H1 (cell line): ENCODE data around the gene AIRE. TPM values are rescaled to one million over a fixed set of nuclear protein-coding genes. Genes with fewer than 3 reads are reported as not detected.

Experiments
- CTCF ChIA-PET: fragments of 300-600 bp; sonication (Branson Sonifier 250); formaldehyde crosslinking; loops from one replicate; lab custom pipeline; 2021; ENCODE audit not compliant: partially characterized antibody; lab: Charles Lee
- POLR2A ChIA-PET: fragments of 300-600 bp; sonication (Branson Sonifier 250); formaldehyde crosslinking; loops from one replicate; lab custom pipeline; 2021; ENCODE audit warnings: inconsistent platforms; ENCODE audit not compliant: partially characterized antibody; lab: Charles Lee
- DNase-seq, 2 experiments: peaks; one replicate each; pipeline versions ENCODE4 v3.0.0 to v3.0.0-alpha.2; 2010 to 2022; ENCODE audit warnings: low spot score in 2 of 2, low read depth in 1 of 2, mixed read lengths in 1 of 2
- FAIRE-seq: peaks from 2 replicates; lab custom pipeline; 2011; peaks lifted over from hg19 to GRCh38; lab: Jason Lieb, UNC
- H2AFZ ChIP-seq: 2 replicates; pipeline ENCODE4 v1.8.1; 2012; ENCODE audit warnings: low read length, inconsistent platforms
- H2AK5ac ChIP-seq: 2 replicates; pipeline ENCODE4 v1.6.1; 2013; ENCODE audit warnings: low read depth, low read length
- H2BK120ac ChIP-seq: replicated peaks from 2 replicates; pipeline ENCODE3; 2013; ENCODE audit warnings: low read depth, low read length, inconsistent platforms
- H2BK12ac ChIP-seq: 2 replicates; pipeline ENCODE4 v1.6.1; 2013; ENCODE audit warnings: low read depth, low read length
- H2BK15ac ChIP-seq: 2 replicates; pipeline ENCODE4 v1.6.1; 2013; ENCODE audit warnings: low read length
- H2BK20ac ChIP-seq: 2 replicates; pipeline ENCODE4 v1.6.1; 2013; ENCODE audit warnings: low read length
- H2BK5ac ChIP-seq: 2 replicates; pipeline ENCODE4 v1.6.1; 2013; ENCODE audit warnings: low read depth, low read length
- H3K14ac ChIP-seq: 2 replicates; pipeline ENCODE4 v1.6.1; 2013; ENCODE audit warnings: inconsistent platforms; ENCODE audit not compliant: insufficient read length
- H3K18ac ChIP-seq: 2 replicates; pipeline ENCODE4 v1.6.1; 2013; ENCODE audit warnings: low read length; ENCODE audit errors: extremely low read depth
- H3K23ac ChIP-seq: 2 replicates; pipeline ENCODE4 v1.6.1; 2013; ENCODE audit warnings: inconsistent platforms; ENCODE audit not compliant: insufficient read length
- H3K23me2 ChIP-seq: 2 replicates; pipeline ENCODE4 v1.6.1; 2013; ENCODE audit warnings: low read depth, low read length
- H3K27ac ChIP-seq: 2 replicates; pipeline ENCODE4 v1.6.1; 2011; ENCODE audit warnings: low read depth, low read length, inconsistent platforms
- H3K27me3 ChIP-seq, 4 experiments: replicated peaks in 1 of 4; 1 replicate in 1 of 4; 2 replicates in 3 of 4; pipeline versions ENCODE4 v1.6.1 to v1.8.1; 2011 to 2013; ENCODE audit warnings: low read length in 3 of 4, mild to moderate bottlenecking in 3 of 4, inconsistent platforms in 2 of 4, mixed read lengths in 2 of 4, moderate library complexity in 1 of 4; ENCODE audit not compliant: control insufficient read depth in 3 of 4, insufficient read depth in 3 of 4; ENCODE audit errors: extremely low read depth in 1 of 4
- H3K36me3 ChIP-seq, 4 experiments: 2 replicates each; pipeline versions ENCODE4 v1.6.1 to v1.8.1; 2011 to 2013; ENCODE audit warnings: mild to moderate bottlenecking in 4 of 4, low read length in 3 of 4, moderate library complexity in 2 of 4, control low read depth in 1 of 4, inconsistent platforms in 1 of 4; ENCODE audit not compliant: insufficient read depth in 4 of 4, control insufficient read depth in 2 of 4
- H3K4ac ChIP-seq: replicated peaks from 2 replicates; pipeline ENCODE3; 2013; ENCODE audit warnings: low read length, low read depth, mixed read lengths, inconsistent platforms; ENCODE audit not compliant: insufficient read length
- H3K4me1 ChIP-seq, 4 experiments: replicated peaks in 1 of 4; 1 replicate in 1 of 4; 2 replicates in 3 of 4; pipeline versions ENCODE4 v1.6.1 to v1.8.1; 2011 to 2013; ENCODE audit warnings: low read length in 3 of 4, inconsistent platforms in 2 of 4, mixed read lengths in 1 of 4; ENCODE audit not compliant: insufficient read depth in 4 of 4, control insufficient read depth in 3 of 4
- H3K4me2 ChIP-seq, 2 experiments: 2 replicates each; pipeline versions ENCODE4 v1.6.1 to v1.8.1; 2011 to 2013; ENCODE audit warnings: low read depth in 2 of 2, low read length in 2 of 2, control low read depth in 1 of 2, inconsistent platforms in 1 of 2, mild to moderate bottlenecking in 1 of 2; ENCODE audit not compliant: insufficient read depth in 1 of 2
- H3K4me3 ChIP-seq, 4 experiments: fragments of 200-600, 300-600 bp in 1 of 4; sonication (generic), shearing (Covaris generic), sonication (Bioruptor Twin) in 1 of 4; 2 replicates each; pipeline versions ENCODE4 v1.5.1 to v1.8.1; 2011 to 2016; ENCODE audit warnings: low read length in 4 of 4, low read depth in 3 of 4, control low read depth in 2 of 4, inconsistent platforms in 2 of 4, mild to moderate bottlenecking in 2 of 4, mixed read lengths in 1 of 4, moderate library complexity in 1 of 4; ENCODE audit not compliant: insufficient read depth in 2 of 4; ENCODE audit errors: extremely low read depth in 1 of 4
- H3K56ac ChIP-seq: replicated peaks from 2 replicates; pipeline ENCODE3; 2013; ENCODE audit warnings: low read depth, mild to moderate bottlenecking, mixed read lengths, low read length, inconsistent platforms; ENCODE audit not compliant: insufficient read length
- H3K79me1 ChIP-seq: 2 replicates; pipeline ENCODE4 v1.6.1; 2013; ENCODE audit warnings: low read depth, low read length, control low read depth
- H3K79me2 ChIP-seq, 2 experiments: 2 replicates each; pipeline versions ENCODE4 v1.6.1 to v1.8.1; 2012 to 2013; ENCODE audit warnings: low read length in 2 of 2, mild to moderate bottlenecking in 2 of 2, inconsistent platforms in 1 of 2; ENCODE audit not compliant: insufficient read depth in 2 of 2, control insufficient read depth in 1 of 2
- H3K9ac ChIP-seq, 4 experiments: replicated peaks in 1 of 4; 1 replicate in 1 of 4; 2 replicates in 3 of 4; pipeline versions ENCODE4 v1.6.1 to v1.8.1; 2011 to 2013; ENCODE audit warnings: low read depth in 3 of 4, low read length in 3 of 4, control low read depth in 2 of 4, mild to moderate bottlenecking in 2 of 4, moderate library complexity in 2 of 4, inconsistent platforms in 1 of 4; ENCODE audit errors: extremely low read depth in 1 of 4
- H3K9me3 ChIP-seq, 2 experiments: 2 replicates each; pipeline versions ENCODE4 v1.6.1 to v1.8.1; 2012 to 2013; ENCODE audit warnings: mild to moderate bottlenecking in 2 of 2, moderate library complexity in 2 of 2, control low read depth in 1 of 2, inconsistent platforms in 1 of 2, low read depth in 1 of 2, low read length in 1 of 2, mixed read lengths in 1 of 2; ENCODE audit not compliant: insufficient read depth in 2 of 2
- H4K20me1 ChIP-seq, 2 experiments: replicated peaks in 1 of 2; 2 replicates each; pipeline versions ENCODE3 to v1.8.1; 2011 to 2013; ENCODE audit warnings: inconsistent platforms in 2 of 2, low read length in 2 of 2, mild to moderate bottlenecking in 1 of 2; ENCODE audit not compliant: insufficient read depth in 2 of 2, control insufficient read depth in 1 of 2
- H4K5ac ChIP-seq: 2 replicates; pipeline ENCODE4 v1.6.1; 2013; ENCODE audit warnings: low read length, low read depth, mixed read lengths, inconsistent platforms; ENCODE audit not compliant: insufficient read length
- H4K8ac ChIP-seq: 2 replicates; pipeline ENCODE4 v1.8.0; 2013; ENCODE audit warnings: mild to moderate bottlenecking, moderate library complexity, low read length, inconsistent platforms; ENCODE audit not compliant: insufficient read depth; ENCODE audit errors: extremely low read depth
- H4K91ac ChIP-seq: replicated peaks from 2 replicates; pipeline ENCODE3; 2013; ENCODE audit warnings: low read length, mixed read lengths, inconsistent platforms; ENCODE audit not compliant: insufficient read length
- SUZ12 ChIP-seq: fragments of 200-600 bp; sonication (generic); IDR thresholded peaks from 2 replicates; pipeline ENCODE4 v1.6.1; 2012; ENCODE audit warnings: mild to moderate bottlenecking, inconsistent platforms, low read length, moderate library complexity, mixed read lengths
- WGBS, 2 experiments: shearing (Covaris generic) in 1 of 2; methylation state at CpG; one replicate each; pipeline versions ENCODE4 v1.1.6 to v1.1.7; 2013 to 2015; ENCODE audit warnings: low lambda C conversion rate in 2 of 2, mixed read lengths in 2 of 2, inconsistent platforms in 1 of 2, low coverage in 1 of 2, missing lambda C conversion rate in 1 of 2; ENCODE audit not compliant: insufficient replicate concordance in 2 of 2, insufficient coverage in 1 of 2, insufficient read length in 1 of 2; ENCODE audit errors: extremely low coverage in 1 of 2, missing lambda C conversion rate in 1 of 2; 5-methylcytosine and 5-hydroxymethylcytosine counted together
- polyA plus RNA-seq, 7 experiments: library from polyadenylated mRNA; depleted of rRNA in 3 of 7; stranded (reverse) in 5 of 7; unstranded in 2 of 7; fragments of >200 nt in 5 of 7; fragments of 200-250 nt in 2 of 7; gene quantifications; 1 replicate in 5 of 7; 2 replicates in 1 of 7; 4 replicates in 1 of 7; pipeline versions ENCODE4 v1.2.1 to v1.2.3, GENCODE V29; 2011 to 2013; ENCODE audit warnings: missing spikeins in 2 of 7, mixed read lengths in 2 of 7
- total RNA-seq: library from RNA; stranded (reverse); fragmentation: NEBNext Ultra II Directional; extraction: Animal tissue kit (Norgen Biotek cat#: 25700); gene quantifications from 2 replicates; pipeline ENCODE4 v1.2.1, GENCODE V29; 2021
- TF ChIP-seq, protein P1 (sequence below): IDR thresholded peaks from 2 replicates; pipeline ENCODE4 v1.6.1; 2011; ENCODE audit warnings: low read depth, mild to moderate bottlenecking, low read length; ENCODE audit not compliant: insufficient read depth

Gene AIRE
- total and polyA plus RNA-seq, 2 of the 8 experiments (the other 6 are each of a cell fraction or from before 2014, with no cell fraction given): 0.09 TPM; not detected in 1

GRCh38 chr21:44329086-44329889, 43.6 kb downstream of the AIRE start:
- Histone ChIP-seq H3K4me3 (no peak overlapping the region), H4K8ac (peak overlapping the region; percentile 57), H3K23ac (no peak overlapping the region), H2BK20ac (no peak overlapping the region), H3K9me3 (no peaks in the 10 kb centered on the region)
- TF ChIP-seq SUZ12: no peak
- TF ChIP-seq, protein P1, sequence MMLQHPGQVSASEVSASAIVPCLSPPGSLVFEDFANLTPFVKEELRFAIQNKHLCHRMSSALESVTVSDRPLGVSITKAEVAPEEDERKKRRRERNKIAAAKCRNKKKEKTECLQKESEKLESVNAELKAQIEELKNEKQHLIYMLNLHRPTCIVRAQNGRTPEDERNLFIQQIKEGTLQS: no peak
- TF ChIP-seq, all 59 proteins: peak for 0
- DNase-seq: no peak
- no peak for FAIRE-seq
- no peaks in the 10 kb centered on the region for H3K79me1 ChIP-seq
- H2AK5ac ChIP-seq: no peak overlapping the region
- no peaks in the 10 kb centered on the region for H3K79me2 ChIP-seq
- 92% methylated on average over 26 of the region's 26 CpGs; no CpG with 5 or more reads in 1 of the 2 experiments for WGBS, 2 experiments
- no peak overlapping the region for H3K27ac ChIP-seq
- no peak overlapping the region for H3K56ac ChIP-seq
- H3K14ac ChIP-seq: no peak overlapping the region
- H4K5ac ChIP-seq: no peak overlapping the region
- H4K91ac ChIP-seq: no peak overlapping the region
- no peak overlapping the region for H2BK15ac ChIP-seq
- peaks cover 0 to 6% of the 10 kb centered on the region in 2 experiments for H4K20me1 ChIP-seq
- H3K27me3 ChIP-seq: no peaks in the 10 kb centered on the region
- no peak overlapping the region for H2BK5ac ChIP-seq
- H3K4ac ChIP-seq: no peak overlapping the region
- H2BK12ac ChIP-seq: no peak overlapping the region
- no peaks in the 10 kb centered on the region for H3K23me2 ChIP-seq
- no peaks in the 10 kb centered on the region for H3K4me1 ChIP-seq
- H3K9ac ChIP-seq: no peak overlapping the region
- H3K36me3 ChIP-seq: peaks cover 0 to 16% (median 1%) of the 10 kb centered on the region in 4 experiments; a peak in 2 of 8 replicates
- H3K4me2 ChIP-seq: no peak overlapping the region
- no peak overlapping the region for H3K18ac ChIP-seq
- no peak overlapping the region for H2BK120ac ChIP-seq
- ChIA-PET POLR2A (interaction anchor here (1.6 to 1.7 kb wide), 3 partner anchors 10 to 21 kb away, joined by 4 to 7 read pairs (median 6); no protein-coding TSS in a partner anchor), CTCF (interaction anchor here (1.0 to 1.6 kb wide), 9 partner anchors 9 to 388 kb away, joined by 3 to 4 read pairs (median 3); no protein-coding TSS in a partner anchor)
- no peak overlapping the region for H2AFZ ChIP-seq
